ENCODE results near the gene SEC24A.

GRCh38 chr5:134659922-134660321 lies 11.3 kb downstream of the SEC24A start:
- no peak for TF ChIP-seq CTCF (IDR thresholded peaks at IDR 0.05; ENCODE audit: poor library complexity, severe bottlenecking)
- no peak for TF ChIP-seq EZH2 (IDR thresholded peaks at IDR 0.05; ENCODE audit: borderline replicate concordance, insufficient read depth, low read length, poor library complexity, severe bottlenecking)
- no peak for TF ChIP-seq SMC3 (conservative IDR thresholded peaks at IDR 0.05; ENCODE audit: poor library complexity)
- TF ChIP-seq EP300 (conservative IDR thresholded peaks at IDR 0.05; ENCODE audit: poor library complexity, severe bottlenecking): no peak
- no peak for TF ChIP-seq TAF1 (IDR thresholded peaks at IDR 0.05; ENCODE audit: low read depth)
- TF ChIP-seq REST (IDR thresholded peaks at IDR 0.05; ENCODE audit: borderline replicate concordance): no peak
